Mesendoderm (in vitro differentiated cells): ENCODE measurements around the gene MMP23B.

Source experiments
- DNase-seq: peaks from one replicate; pipeline ENCODE4 v3.0.0; 2013
- H2AK5ac ChIP-seq: 2 replicates; pipeline ENCODE4 v1.6.1; 2013; ENCODE audit warnings: low read length, inconsistent platforms
- H2BK120ac ChIP-seq: 2 replicates; pipeline ENCODE4 v1.6.1; 2013; ENCODE audit warnings: low read depth, mild to moderate bottlenecking, low read length, moderate library complexity, mixed read lengths
- H2BK15ac ChIP-seq: replicated peaks from 2 replicates; pipeline ENCODE4 v1.6.1; 2013; ENCODE audit warnings: low read depth, mild to moderate bottlenecking, moderate library complexity
- H2BK5ac ChIP-seq: 2 replicates; pipeline ENCODE4 v1.6.1; 2013; ENCODE audit warnings: low read length, inconsistent platforms
- H3K18ac ChIP-seq: 2 replicates; pipeline ENCODE4 v1.6.1; 2013; ENCODE audit warnings: mild to moderate bottlenecking, low read length, mixed read lengths
- H3K23ac ChIP-seq: one replicate; pipeline ENCODE4 v1.6.1; 2013; ENCODE audit warnings: low read length
- H3K27ac ChIP-seq: 2 replicates; pipeline ENCODE4 v1.5.1; 2013; ENCODE audit warnings: low read depth, mild to moderate bottlenecking, inconsistent platforms, low read length, moderate library complexity
- H3K27me3 ChIP-seq: 2 replicates; pipeline ENCODE4 v1.6.1; 2013; ENCODE audit warnings: low read length, control low read depth, mild to moderate bottlenecking, inconsistent platforms; ENCODE audit not compliant: insufficient read depth, poor library complexity
- H3K36me3 ChIP-seq: 2 replicates; pipeline ENCODE4 v1.6.1; 2013; ENCODE audit warnings: low read length, inconsistent platforms; ENCODE audit not compliant: control insufficient read depth, insufficient read depth
- H3K4ac ChIP-seq: one replicate; pipeline ENCODE4 v1.6.1; 2013; ENCODE audit warnings: low read depth, mild to moderate bottlenecking, low read length, moderate library complexity
- H3K4me1 ChIP-seq: 2 replicates; pipeline ENCODE4 v1.6.1; 2013; ENCODE audit warnings: low read depth, low read length, inconsistent platforms; ENCODE audit not compliant: control insufficient read depth
- H3K4me2 ChIP-seq: 2 replicates; pipeline ENCODE4 v1.6.1; 2013; ENCODE audit warnings: low read length
- H3K4me3 ChIP-seq: 2 replicates; pipeline ENCODE4 v1.5.1; 2013; ENCODE audit warnings: mild to moderate bottlenecking, low read length
- H3K56ac ChIP-seq: one replicate; pipeline ENCODE4 v1.6.1; 2013; ENCODE audit warnings: low read length
- H3K79me1 ChIP-seq: 2 replicates; pipeline ENCODE4 v1.6.1; 2013; ENCODE audit warnings: low read length, inconsistent platforms
- H3K79me2 ChIP-seq: 2 replicates; pipeline ENCODE4 v1.6.1; 2013; ENCODE audit warnings: mild to moderate bottlenecking, low read length; ENCODE audit not compliant: control insufficient read depth, insufficient read depth
- H3K9ac ChIP-seq: 2 replicates; pipeline ENCODE4 v1.6.1; 2013; ENCODE audit warnings: low read length, inconsistent platforms
- H4K5ac ChIP-seq: one replicate; pipeline ENCODE4 v1.6.1; 2013; ENCODE audit warnings: low read length
- H4K8ac ChIP-seq: one replicate; pipeline ENCODE4 v1.6.1; 2013; ENCODE audit warnings: low read depth, mild to moderate bottlenecking, control low read depth, low read length, moderate library complexity
- WGBS: extraction: QIAGEN DNeasy Blood & Tissue Kit; methylation state at CpG from one replicate; pipeline ENCODE4 v1.1.7; 2013; ENCODE audit warnings: low lambda C conversion rate, missing lambda C conversion rate; ENCODE audit not compliant: insufficient coverage; ENCODE audit errors: extremely low coverage; 5-methylcytosine and 5-hydroxymethylcytosine counted together

The MMP23B gene

DNA sequence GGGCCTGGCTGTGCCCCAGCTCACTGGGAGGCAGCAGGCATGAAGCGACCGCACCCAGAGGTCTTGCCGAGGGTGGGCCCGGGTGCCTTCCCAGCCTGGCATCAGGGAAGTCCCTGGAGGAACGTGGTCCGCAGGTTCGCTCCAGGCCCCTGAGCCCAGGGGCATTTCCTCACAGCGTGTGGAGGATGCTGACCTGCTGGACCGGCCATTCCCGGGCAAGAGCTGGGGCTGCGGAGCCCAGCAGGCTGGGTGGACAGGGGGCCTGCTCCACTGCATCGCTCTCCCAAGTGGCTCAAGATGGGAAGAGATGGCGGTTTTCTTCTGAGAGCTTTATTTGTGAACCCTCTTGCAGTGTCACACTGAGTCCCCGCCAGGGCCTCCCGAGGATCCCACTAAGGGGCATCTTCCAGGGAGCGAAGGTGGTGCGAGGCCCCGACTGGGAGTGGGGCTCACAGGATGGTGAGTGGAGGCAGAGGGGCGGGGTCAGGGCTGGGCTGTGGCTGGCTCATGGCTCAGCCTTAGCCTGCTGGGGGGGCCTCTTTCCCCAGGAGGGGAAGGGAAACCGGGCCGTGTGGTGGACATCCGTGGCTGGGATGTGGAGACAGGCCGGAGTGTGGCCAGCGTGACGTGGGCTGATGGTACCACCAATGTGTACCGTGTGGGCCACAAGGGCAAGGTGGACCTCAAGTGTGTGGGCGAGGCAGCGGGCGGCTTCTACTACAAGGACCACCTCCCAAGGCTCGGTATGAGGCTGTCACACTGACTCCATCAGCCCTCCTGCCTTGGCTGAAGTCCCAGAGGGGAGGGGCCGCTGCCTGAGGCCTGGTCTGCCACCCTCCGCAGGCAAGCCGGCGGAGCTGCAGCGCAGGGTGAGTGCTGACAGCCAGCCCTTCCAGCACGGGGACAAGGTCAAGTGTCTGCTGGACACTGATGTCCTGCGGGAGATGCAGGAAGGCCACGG is 7.2 kb upstream of the MMP23B start:
- peak; percentile 38 for DNase-seq
- H2BK15ac ChIP-seq, result no peak overlapping the region
- no CpG with 5 or more reads among the region's 38 CpGs for WGBS
- no peak overlapping the region for H3K18ac ChIP-seq
- no peak overlapping the region for H4K5ac ChIP-seq
- H3K27ac ChIP-seq, result no peak overlapping the region
- no peaks in the 10 kb centered on the region for H3K27me3 ChIP-seq
- no peak overlapping the region for H3K23ac ChIP-seq
- H3K4me1 ChIP-seq, result no peaks in the 10 kb centered on the region
- no peak overlapping the region for H3K4ac ChIP-seq
- H3K79me2 ChIP-seq, result no peaks in the 10 kb centered on the region
- no peak overlapping the region for H2BK120ac ChIP-seq
- no peaks in the 10 kb centered on the region for H3K36me3 ChIP-seq
- H3K56ac ChIP-seq, result no peak overlapping the region
- H3K79me1 ChIP-seq, result no peaks in the 10 kb centered on the region
- H3K4me2 ChIP-seq, result no peak overlapping the region
- no peak overlapping the region for H2BK5ac ChIP-seq
- no peak overlapping the region for H4K8ac ChIP-seq
- H3K9ac ChIP-seq, result no peak overlapping the region
- no peak overlapping the region for H3K4me3 ChIP-seq
- no peak overlapping the region for H2AK5ac ChIP-seq

DNA sequence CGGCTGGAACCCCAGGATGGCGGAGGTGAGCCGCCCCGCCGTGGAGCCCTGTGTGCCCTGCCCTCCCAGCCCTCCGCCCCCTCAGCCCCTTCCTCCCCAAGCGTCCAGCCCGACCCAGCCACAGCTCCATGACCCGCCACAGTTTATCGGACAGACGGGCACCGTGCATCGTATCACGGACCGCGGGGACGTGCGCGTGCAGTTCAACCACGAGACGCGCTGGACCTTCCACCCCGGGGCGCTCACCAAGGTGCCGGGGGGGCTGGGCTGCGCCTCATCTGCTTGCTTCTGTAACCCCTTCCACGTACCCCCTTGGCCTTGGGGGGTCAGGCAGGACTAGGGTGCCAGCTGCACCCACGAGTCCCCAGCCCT is 6.6 kb upstream of the MMP23B start:
- Histone ChIP-seq H3K9ac (no peak overlapping the region), H3K4me1 (no peaks in the 10 kb centered on the region), H3K23ac (no peak overlapping the region), H3K18ac (no peak overlapping the region), H2BK15ac (no peak overlapping the region), H3K4me2 (no peak overlapping the region), H3K4me3 (no peak overlapping the region), H2BK5ac (no peak overlapping the region), H3K79me2 (no peaks in the 10 kb centered on the region), H2BK120ac (no peak overlapping the region), H3K36me3 (no peaks in the 10 kb centered on the region), H3K27me3 (no peaks in the 10 kb centered on the region), H3K56ac (no peak overlapping the region), H3K79me1 (no peaks in the 10 kb centered on the region), H2AK5ac (no peak overlapping the region), H3K27ac (no peak overlapping the region), H4K8ac (no peak overlapping the region), H4K5ac (no peak overlapping the region), H3K4ac (no peak overlapping the region)
- WGBS, result no CpG with 5 or more reads among the region's 28 CpGs
- no peak for DNase-seq

DNA sequence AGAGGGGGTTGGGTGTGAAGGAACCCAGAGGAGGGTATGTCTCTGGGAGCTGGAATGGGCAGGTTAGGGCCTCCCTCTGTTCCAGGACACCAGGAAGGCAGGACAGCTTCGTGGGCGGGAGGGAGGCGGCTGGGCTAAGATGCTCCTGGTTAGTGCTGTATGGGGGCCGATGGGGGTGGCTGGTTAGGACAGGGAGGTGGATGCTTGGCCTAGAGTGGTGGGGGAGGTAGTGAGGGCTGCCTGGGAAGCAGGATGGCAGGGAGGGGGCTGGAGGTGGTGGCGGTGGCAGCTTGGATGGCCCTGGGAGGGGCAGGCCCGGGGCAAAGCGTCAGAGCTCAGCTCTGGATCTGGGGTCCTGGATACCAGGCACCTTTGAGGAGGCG is 6.2 kb upstream of the MMP23B start:
- H4K8ac ChIP-seq, result no peak overlapping the region
- H2BK120ac ChIP-seq, result no peak overlapping the region
- no peaks in the 10 kb centered on the region for H3K36me3 ChIP-seq
- no CpG with 5 or more reads among the region's 8 CpGs for WGBS
- H4K5ac ChIP-seq, result no peak overlapping the region
- H3K4me2 ChIP-seq, result no peak overlapping the region
- H3K79me1 ChIP-seq, result no peaks in the 10 kb centered on the region
- no peak overlapping the region for H3K4me3 ChIP-seq
- no peaks in the 10 kb centered on the region for H3K79me2 ChIP-seq
- no peak overlapping the region for H3K18ac ChIP-seq
- H2AK5ac ChIP-seq, result no peak overlapping the region
- H3K4me1 ChIP-seq, result no peaks in the 10 kb centered on the region
- H3K56ac ChIP-seq, result peak overlapping the region; percentile 42
- no peak overlapping the region for H3K4ac ChIP-seq
- no peak overlapping the region for H2BK5ac ChIP-seq
- no peak overlapping the region for H2BK15ac ChIP-seq
- H3K23ac ChIP-seq, result no peak overlapping the region
- no peak overlapping the region for H3K27ac ChIP-seq
- no peak for DNase-seq
- no peaks in the 10 kb centered on the region for H3K27me3 ChIP-seq
- H3K9ac ChIP-seq, result no peak overlapping the region

DNA sequence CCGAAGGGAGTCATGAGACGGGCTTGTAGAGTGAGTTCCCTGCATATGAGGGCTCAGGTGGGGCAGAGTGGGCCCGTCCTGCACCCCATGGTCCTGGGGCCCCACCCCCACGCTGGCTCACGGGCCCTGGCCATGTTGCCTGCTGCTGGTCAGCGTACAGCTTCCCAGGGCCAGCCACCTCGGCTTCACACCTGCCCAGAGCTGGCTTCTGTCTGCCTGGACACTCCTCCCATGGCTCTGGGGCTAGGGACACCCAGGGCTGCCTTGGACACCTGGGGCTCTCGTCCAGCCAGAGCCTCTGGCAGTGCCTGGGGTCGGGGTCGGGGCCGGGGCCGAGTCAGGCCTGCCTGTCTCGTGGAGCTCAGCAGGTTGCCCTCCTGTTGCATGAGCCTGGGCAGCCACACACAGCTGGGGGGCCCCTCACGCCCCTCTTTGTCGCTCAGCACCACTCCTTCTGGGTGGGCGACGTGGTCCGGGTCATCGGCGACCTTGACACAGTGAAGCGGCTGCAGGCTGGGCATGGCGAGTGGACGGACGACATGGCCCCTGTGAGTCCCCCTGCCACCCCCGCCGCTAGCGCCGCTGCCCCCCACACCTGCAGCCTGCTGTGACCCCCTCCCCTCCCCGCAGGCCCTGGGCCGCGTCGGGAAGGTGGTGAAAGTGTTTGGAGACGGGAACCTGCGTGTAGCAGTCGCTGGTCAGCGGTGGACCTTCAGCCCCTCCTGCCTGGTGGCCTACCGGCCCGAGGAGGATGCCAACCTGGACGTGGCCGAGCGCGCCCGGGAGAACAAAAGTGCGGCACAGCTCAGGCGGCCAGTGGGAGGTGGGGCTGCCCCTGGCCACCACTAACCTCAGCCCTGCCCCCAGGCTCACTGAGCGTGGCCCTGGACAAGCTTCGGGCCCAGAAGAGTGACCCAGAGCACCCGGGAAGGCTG is 5.5 kb upstream of the MMP23B start:
- Histone ChIP-seq H3K79me1 (no peaks in the 10 kb centered on the region), H3K18ac (no peak overlapping the region), H3K79me2 (no peaks in the 10 kb centered on the region), H2AK5ac (no peak overlapping the region), H3K4me1 (no peaks in the 10 kb centered on the region), H3K4me3 (no peak overlapping the region), H3K56ac (no peak overlapping the region), H3K4me2 (no peak overlapping the region), H4K5ac (no peak overlapping the region), H3K27ac (no peak overlapping the region), H3K9ac (no peak overlapping the region), H3K23ac (no peak overlapping the region), H2BK120ac (no peak overlapping the region), H3K4ac (no peak overlapping the region), H3K36me3 (no peaks in the 10 kb centered on the region), H2BK15ac (no peak overlapping the region), H4K8ac (no peak overlapping the region), H3K27me3 (peaks cover 2% of the 10 kb centered on the region), H2BK5ac (no peak overlapping the region)
- no CpG with 5 or more reads among the region's 48 CpGs for WGBS
- DNase-seq, result no peak

DNA sequence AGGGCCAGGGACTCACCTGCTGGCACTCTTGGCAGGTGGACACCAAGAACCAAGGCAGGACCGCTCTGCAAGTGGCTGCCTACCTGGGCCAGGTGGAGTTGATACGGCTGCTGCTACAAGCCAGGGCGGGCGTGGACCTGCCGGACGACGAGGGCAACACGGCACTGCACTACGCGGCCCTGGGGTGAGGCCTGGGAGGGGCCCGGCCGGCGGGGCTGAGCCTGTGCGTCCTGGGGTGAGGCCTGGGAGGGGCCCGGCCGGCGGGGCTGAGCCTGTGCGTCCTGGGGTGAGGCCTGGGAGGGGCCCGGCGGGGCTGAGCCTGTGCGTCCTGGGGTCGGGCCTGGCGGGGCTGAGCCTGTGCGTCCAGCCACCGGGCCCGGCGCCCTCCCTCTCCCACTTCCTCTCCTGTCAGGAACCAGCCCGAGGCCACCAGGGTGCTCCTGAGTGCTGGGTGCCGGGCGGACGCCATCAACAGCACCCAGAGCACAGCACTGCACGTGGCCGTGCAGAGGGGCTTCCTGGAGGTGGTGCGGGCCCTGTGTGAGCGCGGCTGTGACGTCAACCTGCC is 4.6 kb upstream of the MMP23B start:
- Histone ChIP-seq H3K4me3 (no peak overlapping the region), H4K8ac (no peak overlapping the region), H3K4me2 (no peak overlapping the region), H2BK15ac (no peak overlapping the region), H2AK5ac (no peak overlapping the region), H3K56ac (no peak overlapping the region), H3K9ac (no peak overlapping the region), H3K4me1 (no peaks in the 10 kb centered on the region), H2BK120ac (no peak overlapping the region), H4K5ac (no peak overlapping the region), H3K79me1 (no peaks in the 10 kb centered on the region), H2BK5ac (no peak overlapping the region), H3K27ac (no peak overlapping the region), H3K4ac (no peak overlapping the region), H3K18ac (no peak overlapping the region), H3K23ac (no peak overlapping the region), H3K79me2 (no peaks in the 10 kb centered on the region), H3K36me3 (no peaks in the 10 kb centered on the region), H3K27me3 (peaks cover 2% of the 10 kb centered on the region)
- no CpG with 5 or more reads among the region's 37 CpGs for WGBS
- DNase-seq, result no peak
